HCT116 (cell line): ENCODE results near the gene ADAT3. TPM values are rescaled to one million over a fixed set of nuclear protein-coding genes. Genes with fewer than 3 reads are reported as not detected.

Experiments used
- ATAC-seq: fragments of 200-7000 bp; cut with Tn5 transposase; 2 replicates; pipeline ENCODE4 v1.9.1; 2020; ENCODE audit warnings: mild to moderate bottlenecking, moderate library complexity
- BruUV-seq: library from RNA; stranded (reverse); fragments of 400-500 nt; replicated peaks from 2 replicates; lab custom pipeline; 2021; lab: Mats Ljungman, UMichigan
- CTCF ChIA-PET: fragments of 300-600 bp; sonication (Branson Sonifier 250); formaldehyde crosslinking; loops from one replicate; lab custom pipeline; 2021; ENCODE audit warnings: antibody characterized with exemption; lab: Charles Lee
- POLR2A ChIA-PET: fragments of 300-600, 350-600 bp; sonication (Branson Sonifier 250); formaldehyde crosslinking; loops from one replicate; lab custom pipeline; 2021; ENCODE audit warnings: antibody characterized with exemption; lab: Charles Lee
- RAD21 ChIA-PET, 2 experiments: fragments of 300-600 bp; sonication (Branson Sonifier 250); formaldehyde crosslinking; loops; one replicate each; lab custom pipeline; 2023; ENCODE audit warnings: low total read pairs in 2 of 2; ENCODE audit not compliant: uncharacterized antibody in 2 of 2, unreplicated experiment in 2 of 2, low non-redundant PET in 1 of 2; lab: Charles Lee
- DNase-seq: peaks from one replicate; pipeline ENCODE4 v3.0.0-alpha.2; 2010; ENCODE audit warnings: low read depth, low spot score
- H2AFZ ChIP-seq: fragments of 200-600 bp; shearing (Covaris generic), sonication (generic); 2 replicates; pipeline ENCODE4 v1.6.1; 2017; ENCODE audit warnings: low read depth, mixed run types, mixed read lengths, antibody characterized with exemption, low read length; ENCODE audit not compliant: poor library complexity, severe bottlenecking
- H3K27ac ChIP-seq: 2 replicates; pipeline ENCODE4 v1.5.1; 2012; ENCODE audit warnings: low read depth, low read length
- H3K27me3 ChIP-seq: fragments of 200-600 bp; sonication (generic); 2 replicates; pipeline ENCODE4 v1.6.1; 2016; ENCODE audit warnings: mixed run types, low read length, mixed read lengths; ENCODE audit not compliant: insufficient read depth
- H3K36me3 ChIP-seq, 2 experiments: fragments of 200-500 bp in 1 of 2; fragments of 200-600 bp in 1 of 2; sonication (Bioruptor generic) in 1 of 2; sonication (generic) in 1 of 2; 2 replicates each; pipeline versions ENCODE4 v1.5.1 to v1.6.1; 2014 to 2016; ENCODE audit warnings: low read length in 2 of 2, inconsistent platforms in 1 of 2, mixed read lengths in 1 of 2, mixed run types in 1 of 2; ENCODE audit not compliant: insufficient read depth in 2 of 2, control insufficient read depth in 1 of 2
- H3K4me1 ChIP-seq, 2 experiments: fragments of 200-600 bp in 1 of 2; sonication (generic) in 1 of 2; 2 replicates each; pipeline versions ENCODE4 v1.5.1 to v1.6.1; 2012 to 2017; ENCODE audit warnings: low read length in 2 of 2, inconsistent platforms in 1 of 2, mild to moderate bottlenecking in 1 of 2, mixed read lengths in 1 of 2, mixed run types in 1 of 2, moderate library complexity in 1 of 2; ENCODE audit not compliant: insufficient read depth in 2 of 2, control insufficient read depth in 1 of 2
- H3K4me2 ChIP-seq: fragments of 200-600 bp; sonication (generic); 2 replicates; pipeline ENCODE4 v1.6.1; 2017; ENCODE audit warnings: mixed run types, low read length, mixed read lengths
- H3K4me3 ChIP-seq, 2 experiments: fragments of 200-600 bp in 1 of 2; sonication (generic) in 1 of 2; replicated peaks in 1 of 2; 2 replicates each; pipeline ENCODE4 v1.5.1; 2011 to 2016; ENCODE audit warnings: low read length in 2 of 2, control low read depth in 1 of 2, low read depth in 1 of 2, mild to moderate bottlenecking in 1 of 2, mixed read lengths in 1 of 2, mixed run types in 1 of 2
- H3K79me2 ChIP-seq: fragments of 200-600 bp; sonication (generic); 2 replicates; pipeline ENCODE4 v1.6.1; 2017; ENCODE audit warnings: mild to moderate bottlenecking, mixed run types, low read length, moderate library complexity, mixed read lengths; ENCODE audit not compliant: insufficient read depth
- H3K9ac ChIP-seq: fragments of 200-600 bp; sonication (generic); 2 replicates; pipeline ENCODE4 v1.6.1; 2016; ENCODE audit warnings: low read length, mixed read lengths
- H3K9me2 ChIP-seq: fragments of 200-600 bp; sonication (generic), shearing (Covaris generic); 2 replicates; pipeline ENCODE4 v1.6.1; 2017; ENCODE audit warnings: mixed run types, mild to moderate bottlenecking, moderate library complexity; ENCODE audit not compliant: insufficient read depth
- H3K9me3 ChIP-seq, 2 experiments: fragments of 200-500 bp in 1 of 2; fragments of 200-600 bp in 1 of 2; sonication (Bioruptor generic) in 1 of 2; sonication (generic) in 1 of 2; 2 replicates each; pipeline ENCODE4 v1.6.1; 2014 to 2017; ENCODE audit warnings: low read length in 2 of 2, mixed read lengths in 2 of 2, inconsistent platforms in 1 of 2, low read depth in 1 of 2, mild to moderate bottlenecking in 1 of 2, mixed run types in 1 of 2, moderate library complexity in 1 of 2; ENCODE audit not compliant: control insufficient read depth in 1 of 2, insufficient read depth in 1 of 2
- H4K20me1 ChIP-seq: fragments of 200-600 bp; sonication (generic), shearing (Covaris generic); 2 replicates; pipeline ENCODE4 v1.6.1; 2017; ENCODE audit warnings: mixed run types, mild to moderate bottlenecking, moderate library complexity; ENCODE audit not compliant: insufficient read depth
- CBX3 ChIP-seq: IDR thresholded peaks from 2 replicates; pipeline ENCODE4 v1.6.1; 2012; ENCODE audit warnings: low read depth
- CEBPB ChIP-seq: IDR thresholded peaks from 2 replicates; pipeline ENCODE4 v1.6.1; 2012; ENCODE audit warnings: low read depth
- CTCF ChIP-seq, 3 experiments: fragments of 200-600 bp in 1 of 3; sonication (generic) in 1 of 3; IDR thresholded peaks in 2 of 3; conservative IDR thresholded peaks in 1 of 3; 2 replicates each; pipeline ENCODE4 v1.5.1; 2012 to 2017; ENCODE audit warnings: low read depth in 2 of 3, low read length in 2 of 3, antibody characterized with exemption in 1 of 3, borderline replicate concordance in 1 of 3, control low read depth in 1 of 3, mild to moderate bottlenecking in 1 of 3, mixed read lengths in 1 of 3, mixed run types in 1 of 3, moderate library complexity in 1 of 3; ENCODE audit not compliant: insufficient read depth in 1 of 3
- EGR1 ChIP-seq: IDR thresholded peaks from 2 replicates; pipeline ENCODE4 v1.6.1; 2012; ENCODE audit warnings: low read depth
- JUND ChIP-seq: IDR thresholded peaks from 2 replicates; pipeline ENCODE4 v1.6.1; 2012
- REST ChIP-seq: IDR thresholded peaks from 2 replicates; pipeline ENCODE4 v1.6.1; 2012; ENCODE audit warnings: low read depth
- TCF7L2 ChIP-seq: IDR thresholded peaks from 2 replicates; pipeline ENCODE4 v1.7.0; 2011; ENCODE audit warnings: borderline replicate concordance, inconsistent platforms; ENCODE audit not compliant: insufficient read depth, insufficient read length; ENCODE audit errors: extremely low read depth
- YY1 ChIP-seq: IDR thresholded peaks from 2 replicates; pipeline ENCODE4 v1.6.1; 2011; ENCODE audit warnings: low read length, low read depth, moderate library complexity, mild to moderate bottlenecking; ENCODE audit not compliant: insufficient replicate concordance; ENCODE audit errors: extremely low read depth
- ZFX ChIP-seq: fragments of 450-650 bp; IDR thresholded peaks from 2 replicates; pipeline ENCODE4 v1.6.1; 2017
- intact Hi-C: fragments of 100-400 bp; cut with micrococcal nuclease; formaldehyde crosslinking; loops from 2 replicates; pipeline ENCODE4 v1.10.0; 2022
- total RNA-seq: library from RNA; stranded (reverse); gene quantifications from one replicate; pipeline ENCODE4 v1.2.1, GENCODE V29; 2021; ENCODE audit not compliant: unreplicated experiment

ADAT3 gene
- total RNA-seq, 1 experiment from 2014 or later, result 15.9 TPM

DNA sequence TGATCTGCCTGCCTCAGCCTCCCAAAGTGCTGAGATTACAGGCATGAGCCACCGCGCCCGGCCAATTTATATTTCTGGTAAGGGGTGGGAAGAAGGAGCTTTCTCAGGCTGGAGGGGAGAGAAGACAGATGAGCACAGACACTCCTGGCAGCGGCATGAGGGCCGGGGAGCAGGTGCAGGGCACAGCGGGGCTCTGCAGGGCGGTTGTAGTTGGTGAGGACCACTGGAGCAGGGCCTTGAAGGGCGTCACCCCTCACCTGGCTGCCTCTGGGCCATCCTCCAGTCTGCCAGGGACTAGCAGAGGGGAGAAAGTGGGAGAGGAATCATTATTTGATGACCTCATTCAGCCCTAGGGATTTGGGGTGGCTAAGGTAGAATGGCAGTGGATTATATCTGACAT, 27.2 kb downstream of the ADAT3 start:
- ATAC-seq (no peak), DNase-seq (no peak)
- H3K4me1 ChIP-seq, result peaks cover 0 to 22% of the 10 kb centered on the region in 2 experiments; a peak in 2 of 4 replicates
- TF ChIP-seq CTCF (IDR thresholded peaks at IDR 0.05 in 2 of 3, conservative IDR thresholded peaks at IDR 0.05 in 1 of 3; ENCODE audit: borderline replicate concordance in 1 of 3, insufficient read depth in 1 of 3, low read depth in 2 of 3, low read length in 2 of 3) (no peak), TCF7L2 (no peak), EGR1 (no peak), CEBPB (no peak), REST (no peak), JUND (no peak), YY1 (no peak), CBX3 (no peak), ZFX (no peak)
- H3K36me3 ChIP-seq, result no peaks in the 10 kb centered on the region
- peaks cover 0 to 8% of the 10 kb centered on the region in 2 experiments; a peak in 1 of 4 replicates for H3K9me3 ChIP-seq
- H3K4me3 ChIP-seq, result no peak overlapping the region
- no peak overlapping the region for H3K4me2 ChIP-seq
- ChIA-PET CTCF (no interaction called here), POLR2A (no interaction called here), RAD21 (no interaction called here)
- H3K79me2 ChIP-seq, result no peaks in the 10 kb centered on the region
- H3K27me3 ChIP-seq, result no peaks in the 10 kb centered on the region
- H4K20me1 ChIP-seq, result no peaks in the 10 kb centered on the region
- no peak overlapping the region for H3K9ac ChIP-seq
- no peaks in the 10 kb centered on the region for H3K9me2 ChIP-seq
- H2AFZ ChIP-seq, result no peak overlapping the region
- intact Hi-C loops, result loop anchor here (10.0 kb wide), 1 partner anchor 132 kb away; no protein-coding TSS in a partner anchor
- BruUV-seq, result no TSS peak
- no peak overlapping the region for H3K27ac ChIP-seq
